Left ventricle myocardium inferior (tissue), 1 donor: ENCODE measurements around the gene FLYWCH1. TPM values are rescaled to one million over a fixed set of nuclear protein-coding genes. Genes with fewer than 3 reads are reported as not detected.

Experiments used
- DNase-seq: peaks from one replicate; pipeline ENCODE4 v3.0.0-alpha.2; 2020
- H3K27ac ChIP-seq: fragments of 200-600 bp; replicated peaks from 2 replicates; pipeline ENCODE4 v1.8.0; 2021
- H3K27me3 ChIP-seq: fragments of 200-600 bp; 2 replicates; pipeline ENCODE4 v1.8.0; 2021; ENCODE audit warnings: low read depth
- H3K36me3 ChIP-seq: fragments of 200-600 bp; 2 replicates; pipeline ENCODE4 v1.8.0; 2021
- H3K4me1 ChIP-seq: fragments of 200-600 bp; 2 replicates; pipeline ENCODE4 v1.8.0; 2021
- H3K4me3 ChIP-seq: fragments of 200-600 bp; 2 replicates; pipeline ENCODE4 v1.8.0; 2021; ENCODE audit warnings: mild to moderate bottlenecking, moderate library complexity
- H3K9me3 ChIP-seq: fragments of 200-600 bp; replicated peaks from 2 replicates; pipeline ENCODE4 v1.8.0; 2021
- CTCF ChIP-seq: fragments of 200-600 bp; IDR thresholded peaks from 2 replicates; pipeline ENCODE4 v1.8.0; 2021; ENCODE audit warnings: antibody characterized with exemption, mild to moderate bottlenecking, borderline replicate concordance
- intact Hi-C: fragments of 100-400 bp; cut with micrococcal nuclease; formaldehyde crosslinking; loops from one replicate; pipeline ENCODE4 v1.11.0; 2022
- total RNA-seq: library from RNA; stranded (reverse); fragmentation: NEBNext Ultra II Directional; extraction: Animal tissue kit (Norgen Biotek cat#: 25700); gene quantifications from one replicate; pipeline ENCODE4 v1.2.1, GENCODE V29; 2021
- donor health status: DM: no; HTN: yes; CAD: no; lungs with severe emphysema.

FLYWCH1 gene
- total RNA-seq, 1 donor from 2014 or later = 35.7 TPM

- Histone ChIP-seq H3K36me3 (peaks cover 39% of the 10 kb centered on the region), H3K4me3 (no peak overlapping the region), H3K9me3 (no peaks in the 10 kb centered on the region), H3K27ac (no peak overlapping the region), H3K4me1 (peaks cover 33% of the 10 kb centered on the region), H3K27me3 (no peaks in the 10 kb centered on the region)
- intact Hi-C loops = no loop called here
- no peak for DNase-seq
- no peak for TF ChIP-seq CTCF
Observed at GRCh38 chr16:2914233-2914632, 2.5 kb downstream of the FLYWCH1 start.

GRCh38 chr16:2915196-2915929 is 3.6 kb downstream of the FLYWCH1 start:
- H3K4me1 ChIP-seq = peaks cover 42% of the 10 kb centered on the region
- no peak overlapping the region for H3K27ac ChIP-seq
- H3K36me3 ChIP-seq = peaks cover 39% of the 10 kb centered on the region
- no peak overlapping the region for H3K4me3 ChIP-seq
- no peaks in the 10 kb centered on the region for H3K27me3 ChIP-seq
- intact Hi-C loops = no loop called here
- no peaks in the 10 kb centered on the region for H3K9me3 ChIP-seq
- no peak for TF ChIP-seq CTCF
- no peak for DNase-seq

GRCh38 chr16:2919511-2920255 is 8.0 kb downstream of the FLYWCH1 start:
- no peaks in the 10 kb centered on the region for H3K9me3 ChIP-seq
- TF ChIP-seq CTCF = peak; percentile 94
- no peak for DNase-seq
- H3K4me3 ChIP-seq = no peak overlapping the region
- peaks cover 14% of the 10 kb centered on the region for H3K4me1 ChIP-seq
- H3K36me3 ChIP-seq = peaks cover 41% of the 10 kb centered on the region
- peak overlapping the region; percentile 62 for H3K27ac ChIP-seq
- intact Hi-C loops = no loop called here
- no peaks in the 10 kb centered on the region for H3K27me3 ChIP-seq

GRCh38 chr16:2923481-2923880 is 11.8 kb downstream of the FLYWCH1 start:
- Histone ChIP-seq H3K27ac (no peak overlapping the region), H3K4me1 (peaks cover 27% of the 10 kb centered on the region), H3K27me3 (no peaks in the 10 kb centered on the region), H3K4me3 (no peak overlapping the region), H3K9me3 (no peaks in the 10 kb centered on the region), H3K36me3 (peaks cover 11% of the 10 kb centered on the region)
- no peak for DNase-seq
- intact Hi-C loops = no loop called here
- no peak for TF ChIP-seq CTCF

- intact Hi-C loops = no loop called here
- DNase-seq = no peak
- H3K27ac ChIP-seq = no peak overlapping the region
- H3K9me3 ChIP-seq = no peaks in the 10 kb centered on the region
- no peak for TF ChIP-seq CTCF
- no peak overlapping the region for H3K4me3 ChIP-seq
- peaks cover 18% of the 10 kb centered on the region for H3K36me3 ChIP-seq
- H3K27me3 ChIP-seq = no peaks in the 10 kb centered on the region
- peaks cover 13% of the 10 kb centered on the region for H3K4me1 ChIP-seq
Observed at GRCh38 chr16:2924901-2925755, 13.4 kb downstream of the FLYWCH1 start.
